Measurements from ENCODE around the gene MIEN1.
"Not testable (repeated sequence)": the region's sequence is repeated elsewhere in the genome, so short reads cannot be mapped to it uniquely, and the experiment has no call there.

MIEN1 gene

GRCh38 chr17:39730095-39730921 is at the start of gene MIEN1:
MIEN1 (minus strand) TSS chr17:39730532; CDS start chr17:39730495, 37 bp downstream.
- DNase-seq, result peak; percentile 92

GRCh38 chr17:39777534-39778365 is 47.4 kb upstream of the MIEN1 start:
- no peak for DNase-seq

- peak; percentile 30 for DNase-seq
These were observed 45.9 kb upstream of the MIEN1 start for GRCh38 chr17:39776252-39776651.

GRCh38 chr17:39775031-39775430 is 44.7 kb upstream of the MIEN1 start:
- DNase-seq, result no peak

- no peak for DNase-seq
These were observed 43.7 kb upstream of the MIEN1 start for GRCh38 chr17:39774047-39774446.

GRCh38 chr17:39772987-39773934 is 42.9 kb upstream of the MIEN1 start:
- no peak for DNase-seq

- no peak for DNase-seq
These were observed 42.1 kb upstream of the MIEN1 start for GRCh38 chr17:39772415-39772814.

- peak; percentile 65 for DNase-seq
These were observed 39.7 kb upstream of the MIEN1 start for GRCh38 chr17:39769974-39770587.

- no peak for DNase-seq
These were observed 36.8 kb upstream of the MIEN1 start for GRCh38 chr17:39767147-39767546.

- DNase-seq, result no peak
These were observed 35.4 kb upstream of the MIEN1 start for GRCh38 chr17:39765766-39766165.

- no peak for DNase-seq
These were observed 34.8 kb upstream of the MIEN1 start for GRCh38 chr17:39765175-39765574.

GRCh38 chr17:39764171-39764570 is 33.8 kb upstream of the MIEN1 start:
- not testable (repeated sequence) for DNase-seq

GRCh38 chr17:39763051-39763820 is 32.9 kb upstream of the MIEN1 start:
- DNase-seq, result no peak

- DNase-seq, result no peak
These were observed 31.6 kb upstream of the MIEN1 start for GRCh38 chr17:39761861-39762496.

- DNase-seq, result no peak
These were observed 28.9 kb upstream of the MIEN1 start for GRCh38 chr17:39759204-39759603.

GRCh38 chr17:39757931-39758873 is 27.9 kb upstream of the MIEN1 start:
- peak; percentile 37 for DNase-seq

GRCh38 chr17:39757176-39757662 is 26.9 kb upstream of the MIEN1 start:
- no peak for DNase-seq

- no peak for DNase-seq
These were observed 26.2 kb upstream of the MIEN1 start for GRCh38 chr17:39756380-39757079.
